Ascending aorta (tissue), 2 donors: ENCODE data around the gene PITPNM1. TPM values are rescaled to one million over a fixed set of nuclear protein-coding genes. Genes with fewer than 3 reads are reported as not detected.

Source experiments
- DNase-seq, 2 donors: peaks; one replicate each; pipeline ENCODE4 v3.0.0-alpha.2; 2019; ENCODE audit warnings: low spot score in 2 of 2
- H3K27ac ChIP-seq, 2 donors: fragments of 200-600 bp; sonication (generic); one replicate each; pipeline ENCODE4 v1.5.1; 2016 to 2017; ENCODE audit warnings: mild to moderate bottlenecking in 1 of 2
- H3K27me3 ChIP-seq: fragments of 200-600 bp; sonication (generic); one replicate; pipeline ENCODE4 v1.5.1; 2017
- H3K36me3 ChIP-seq, 2 donors: fragments of 200-600 bp; sonication (generic); one replicate each; pipeline ENCODE4 v1.5.1; 2016
- H3K4me1 ChIP-seq, 2 donors: fragments of 200-600 bp; sonication (generic); one replicate each; pipeline ENCODE4 v1.5.1; 2016 to 2017; ENCODE audit warnings: mild to moderate bottlenecking in 1 of 2
- H3K4me3 ChIP-seq, 2 donors: fragments of 200-600 bp; sonication (generic); one replicate each; pipeline ENCODE4 v1.5.1; 2016 to 2017; ENCODE audit warnings: mild to moderate bottlenecking in 1 of 2
- H3K9me3 ChIP-seq, 2 donors: fragments of 200-600 bp; sonication (generic); one replicate each; pipeline ENCODE4 v1.5.1; 2016
- intact Hi-C: fragments of 100-400 bp; cut with DNase I; formaldehyde crosslinking; loops from one replicate; pipeline ENCODE4 v1.15.1; 2023
- total RNA-seq: library from RNA; depleted of rRNA; stranded (reverse); fragments of >200 nt; gene quantifications from one replicate; pipeline ENCODE4 v1.1.0, GENCODE V29; 2016
- TF ChIP-seq, protein P1 (sequence below), 3 experiments: fragments of 200-600 bp in 2 of 3; fragments of 450-650 bp in 1 of 3; sonication (generic) in 2 of 3; IDR thresholded peaks; one replicate each; pipeline ENCODE4 v1.5.1; 2016 to 2019; ENCODE audit warnings: antibody characterized with exemption in 3 of 3, mild to moderate bottlenecking in 1 of 3, moderate library complexity in 1 of 3

The PITPNM1 gene
- total RNA-seq, 1 donor from 2014 or later: 31.8 TPM

DNA sequence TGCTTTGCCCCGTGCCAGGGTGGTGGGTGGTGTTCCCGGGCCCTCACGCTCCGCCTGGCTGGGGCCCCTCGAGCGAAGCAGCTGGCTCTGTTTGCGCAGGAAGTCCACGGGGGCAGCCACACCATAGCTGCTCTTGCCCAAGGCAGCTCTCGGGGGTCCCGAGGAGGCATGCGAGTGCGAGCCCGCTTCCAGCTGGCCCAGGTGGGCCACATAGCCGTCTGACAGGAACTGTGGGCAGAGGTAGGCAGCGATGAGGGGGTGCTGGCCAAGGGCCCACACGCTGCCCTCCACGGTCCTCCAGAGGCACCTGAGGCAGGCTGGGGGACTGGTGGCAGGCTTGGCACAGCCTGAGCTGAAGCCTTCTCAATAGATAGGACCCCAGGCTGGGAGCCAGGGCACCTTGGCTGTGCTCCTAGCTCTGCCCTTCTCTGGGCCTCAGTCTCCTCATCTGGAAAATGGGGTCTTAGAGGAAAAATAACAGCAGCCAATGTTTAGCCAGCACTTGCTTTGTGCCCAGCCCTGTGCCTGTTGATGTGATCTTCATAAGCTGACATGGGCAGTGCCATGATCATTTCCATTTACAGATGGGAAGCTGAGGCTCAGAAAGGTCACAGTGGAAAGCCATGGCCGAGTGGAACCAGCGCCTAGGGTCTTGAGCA is 13.0 kb downstream of the PITPNM1 start:
- DNase-seq: no peak
- no peaks in the 10 kb centered on the region for H3K9me3 ChIP-seq
- H3K27ac ChIP-seq: no peak overlapping the region
- H3K27me3 ChIP-seq: no peaks in the 10 kb centered on the region
- TF ChIP-seq, protein P1, sequence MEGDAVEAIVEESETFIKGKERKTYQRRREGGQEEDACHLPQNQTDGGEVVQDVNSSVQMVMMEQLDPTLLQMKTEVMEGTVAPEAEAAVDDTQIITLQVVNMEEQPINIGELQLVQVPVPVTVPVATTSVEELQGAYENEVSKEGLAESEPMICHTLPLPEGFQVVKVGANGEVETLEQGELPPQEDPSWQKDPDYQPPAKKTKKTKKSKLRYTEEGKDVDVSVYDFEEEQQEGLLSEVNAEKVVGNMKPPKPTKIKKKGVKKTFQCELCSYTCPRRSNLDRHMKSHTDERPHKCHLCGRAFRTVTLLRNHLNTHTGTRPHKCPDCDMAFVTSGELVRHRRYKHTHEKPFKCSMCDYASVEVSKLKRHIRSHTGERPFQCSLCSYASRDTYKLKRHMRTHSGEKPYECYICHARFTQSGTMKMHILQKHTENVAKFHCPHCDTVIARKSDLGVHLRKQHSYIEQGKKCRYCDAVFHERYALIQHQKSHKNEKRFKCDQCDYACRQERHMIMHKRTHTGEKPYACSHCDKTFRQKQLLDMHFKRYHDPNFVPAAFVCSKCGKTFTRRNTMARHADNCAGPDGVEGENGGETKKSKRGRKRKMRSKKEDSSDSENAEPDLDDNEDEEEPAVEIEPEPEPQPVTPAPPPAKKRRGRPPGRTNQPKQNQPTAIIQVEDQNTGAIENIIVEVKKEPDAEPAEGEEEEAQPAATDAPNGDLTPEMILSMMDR (IDR thresholded peaks at IDR 0.05): no peak
- peaks cover 75 to 78% of the 10 kb centered on the region in 2 donors for H3K36me3 ChIP-seq
- H3K4me3 ChIP-seq: no peak overlapping the region
- intact Hi-C loops: no loop called here
- no peaks in the 10 kb centered on the region for H3K4me1 ChIP-seq

DNA sequence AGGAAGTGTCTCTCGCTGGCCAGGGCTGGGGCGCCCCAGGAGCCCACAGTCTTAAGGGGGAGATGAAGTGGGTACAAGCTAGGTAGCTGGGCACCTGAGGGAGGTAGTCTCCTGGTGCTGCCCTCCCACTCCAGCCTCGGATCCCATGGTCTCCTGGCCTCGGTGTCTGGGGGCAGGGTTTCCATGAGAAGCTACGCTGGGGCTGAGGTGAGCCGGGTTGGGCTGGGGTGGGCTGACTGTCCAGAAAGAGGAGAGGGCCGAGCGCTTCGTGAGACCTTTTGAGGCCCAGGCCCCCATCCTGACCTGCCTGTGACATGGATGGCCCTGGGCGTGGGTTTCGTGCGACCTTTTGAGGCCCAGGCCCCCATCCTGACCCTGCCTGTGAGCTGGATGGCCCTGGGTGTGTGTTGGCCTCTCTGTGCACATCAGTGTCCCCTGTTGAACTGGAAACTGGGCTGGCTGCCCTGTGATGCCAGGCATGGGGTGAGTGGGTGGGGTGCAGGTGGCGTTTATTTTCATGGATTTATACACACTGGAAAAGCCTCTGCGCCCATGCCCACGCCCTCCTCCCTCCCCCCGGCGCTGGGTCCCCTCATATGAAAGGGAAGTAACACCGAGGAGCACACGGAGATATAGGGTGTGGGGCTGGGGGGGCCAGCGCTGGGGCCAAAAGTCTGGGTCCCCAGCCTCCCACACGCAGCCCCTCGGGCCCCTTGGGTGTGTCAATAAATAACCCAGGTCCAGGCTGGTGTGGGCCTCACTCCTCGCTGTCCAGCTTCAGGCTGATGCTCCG is 13.7 kb downstream of the PITPNM1 start:
- TF ChIP-seq, protein P1 (IDR thresholded peaks at IDR 0.05): no peak
- peaks cover 79 to 83% of the 10 kb centered on the region in 2 donors for H3K36me3 ChIP-seq
- no peak overlapping the region for H3K4me3 ChIP-seq
- no peaks in the 10 kb centered on the region for H3K27me3 ChIP-seq
- no peak for DNase-seq
- H3K9me3 ChIP-seq: no peaks in the 10 kb centered on the region
- H3K4me1 ChIP-seq: no peaks in the 10 kb centered on the region
- intact Hi-C loops: no loop called here
- H3K27ac ChIP-seq: no peak overlapping the region

DNA sequence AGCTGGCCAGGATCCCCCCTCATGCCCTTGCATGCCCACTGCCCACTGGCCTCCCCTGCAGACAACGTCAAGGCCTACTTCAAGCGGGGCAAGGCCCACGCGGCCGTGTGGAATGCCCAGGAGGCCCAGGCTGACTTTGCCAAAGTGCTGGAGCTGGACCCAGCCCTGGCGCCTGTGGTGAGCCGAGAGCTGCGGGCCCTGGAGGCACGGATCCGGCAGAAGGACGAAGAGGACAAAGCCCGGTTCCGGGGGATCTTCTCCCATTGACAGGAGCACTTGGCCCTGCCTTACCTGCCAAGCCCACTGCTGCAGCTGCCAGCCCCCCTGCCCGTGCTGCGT is 14.5 kb downstream of the PITPNM1 start:
- Histone ChIP-seq H3K4me3 (no peak overlapping the region), H3K4me1 (no peaks in the 10 kb centered on the region), H3K27ac (no peak overlapping the region), H3K27me3 (no peaks in the 10 kb centered on the region), H3K36me3 (peaks cover 76 to 78% of the 10 kb centered on the region in 2 donors), H3K9me3 (no peaks in the 10 kb centered on the region)
- TF ChIP-seq, protein P1 (IDR thresholded peaks at IDR 0.05): no peak
- intact Hi-C loops: no loop called here
- no peak for DNase-seq

DNA sequence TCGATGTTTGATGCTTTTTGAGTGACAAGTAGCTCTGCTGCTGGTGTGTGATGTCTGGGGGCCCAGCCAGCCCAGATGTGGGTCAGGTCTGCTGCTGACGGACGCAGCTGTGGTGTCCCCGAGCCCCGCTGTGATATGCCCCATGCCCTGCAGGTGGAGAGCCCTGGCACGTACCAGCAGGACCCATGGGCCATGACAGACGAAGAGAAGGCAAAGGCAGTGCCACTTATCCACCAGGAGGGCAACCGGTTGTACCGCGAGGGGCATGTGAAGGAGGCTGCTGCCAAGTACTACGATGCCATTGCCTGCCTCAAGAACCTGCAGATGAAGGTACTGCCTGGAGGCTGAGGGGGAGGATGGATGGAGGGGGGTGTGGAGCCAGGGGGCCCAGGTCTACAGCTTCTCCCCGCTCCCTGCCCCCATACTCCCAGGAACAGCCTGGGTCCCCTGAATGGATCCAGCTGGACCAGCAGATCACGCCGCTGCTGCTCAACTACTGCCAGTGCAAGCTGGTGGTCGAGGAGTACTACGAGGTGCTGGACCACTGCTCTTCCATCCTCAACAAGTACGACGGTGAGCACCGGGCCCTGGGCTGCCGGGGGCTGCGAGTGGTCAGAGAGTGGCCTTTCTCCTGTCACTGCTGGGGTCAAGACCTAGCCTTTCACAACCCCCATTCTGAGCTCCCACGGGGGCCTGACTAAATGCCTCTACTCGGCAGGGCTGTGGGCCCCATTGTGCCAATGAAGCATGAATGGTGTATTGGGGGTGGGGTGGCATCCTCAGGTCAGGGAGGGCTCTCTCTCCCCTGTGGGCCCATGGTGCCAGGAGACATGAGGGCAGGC is 15.1 kb downstream of the PITPNM1 start:
- Histone ChIP-seq H3K36me3 (peaks cover 70 to 77% of the 10 kb centered on the region in 2 donors), H3K4me3 (no peak overlapping the region), H3K27me3 (no peaks in the 10 kb centered on the region), H3K4me1 (no peaks in the 10 kb centered on the region), H3K9me3 (no peaks in the 10 kb centered on the region), H3K27ac (no peak overlapping the region)
- no peak for DNase-seq
- intact Hi-C loops: no loop called here
- TF ChIP-seq, protein P1 (IDR thresholded peaks at IDR 0.05): no peak

DNA sequence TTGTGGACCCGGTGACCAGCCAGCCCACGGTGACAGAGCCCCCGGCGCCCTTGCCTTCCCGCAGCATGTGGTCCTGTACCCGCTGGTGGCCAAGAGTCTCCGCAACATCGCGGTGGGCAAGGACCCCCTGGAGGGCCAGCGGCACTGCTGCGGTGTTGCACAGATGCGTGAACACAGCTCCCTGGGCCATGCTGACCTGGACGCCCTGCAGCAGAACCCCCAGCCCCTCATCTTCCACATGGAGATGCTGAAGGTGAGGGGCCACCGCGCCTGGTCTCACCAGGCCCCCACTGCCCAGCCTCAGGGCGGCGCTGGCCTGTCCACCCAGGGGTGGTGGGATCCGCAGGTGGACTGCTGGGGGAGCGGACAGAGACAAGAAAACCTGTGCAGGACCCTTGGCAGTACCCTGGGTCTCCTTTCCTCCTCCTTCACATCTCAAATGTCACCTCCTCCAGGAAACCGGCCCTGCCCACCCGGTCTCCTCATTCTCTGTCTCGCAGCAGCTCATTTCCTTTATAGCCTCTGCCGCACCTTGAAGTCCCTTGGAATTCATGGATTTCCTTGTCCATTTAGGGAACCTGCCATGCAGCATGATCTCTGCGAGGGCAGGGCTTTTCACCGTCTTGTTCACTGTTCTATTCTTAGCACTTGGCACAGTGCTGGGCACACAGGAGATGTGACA is 15.8 kb downstream of the PITPNM1 start:
- TF ChIP-seq, protein P1 (IDR thresholded peaks at IDR 0.05): no peak
- Histone ChIP-seq H3K9me3 (no peaks in the 10 kb centered on the region), H3K4me1 (peaks cover 0 to 2% of the 10 kb centered on the region in 2 donors), H3K27ac (no peak overlapping the region), H3K36me3 (peaks cover 66 to 72% of the 10 kb centered on the region in 2 donors), H3K4me3 (no peak overlapping the region), H3K27me3 (no peaks in the 10 kb centered on the region)
- intact Hi-C loops: no loop called here
- no peak for DNase-seq
